Esophagus muscularis mucosa (tissue), 4 donors: Measurements from ENCODE around the gene RDH11.

ENCODE experiments used
- CTCF ChIP-seq, 3 experiments: fragments of 200-600 bp in 2 of 3; fragments of 450-650 bp in 1 of 3; sonication (generic) in 2 of 3; IDR thresholded peaks; one replicate each; pipeline ENCODE4 v1.5.1; 2017 to 2019; ENCODE audit warnings: antibody characterized with exemption in 3 of 3, mild to moderate bottlenecking in 2 of 3, moderate library complexity in 1 of 3
- EP300 ChIP-seq: sonication (generic); formaldehyde crosslinking; IDR thresholded peaks from one replicate; pipeline ENCODE4 v1.6.1; 2017; ENCODE audit warnings: antibody characterized with exemption
- POLR2A ChIP-seq: fragments of 450-650 bp; IDR thresholded peaks from one replicate; pipeline ENCODE4 v1.6.1; 2017; ENCODE audit warnings: antibody characterized with exemption, moderate library complexity, mild to moderate bottlenecking, low read depth
- POLR2AphosphoS5 ChIP-seq, 2 donors: sonication (generic); formaldehyde crosslinking; IDR thresholded peaks; one replicate each; pipeline ENCODE4 v1.6.1; 2017; ENCODE audit warnings: antibody characterized with exemption in 2 of 2

GRCh38 chr14:67710209-67710608, 14.6 kb upstream of the RDH11 start:
- TF ChIP-seq CTCF (IDR thresholded peaks at IDR 0.05) (no peak), POLR2A (no peak), EP300 (no peak), POLR2AphosphoS5 (IDR thresholded peaks at IDR 0.05) (no peak)
